Natural killer cell (primary cell): ENCODE results near the gene GKN1. TPM values are rescaled to one million over a fixed set of nuclear protein-coding genes. Genes with fewer than 3 reads are reported as not detected.

Experiments used
- ATAC-seq, 3 donors: fragments of 150-1000 bp in 2 of 3; fragments of 200-7000 bp in 1 of 3; cut with Tn5 transposase; 1 replicate in 1 of 3; 2 replicates in 2 of 3; pipeline ENCODE4 v1.10.0; 2021; ENCODE audit warnings: mild to moderate bottlenecking in 2 of 3, moderate library complexity in 2 of 3
- DNase-seq, 2 donors: peaks; one replicate each; pipeline versions ENCODE4 v3.0.0 to v3.0.0-alpha.2; 2013 to 2021; ENCODE audit warnings: mixed read lengths in 1 of 2
- H3K27ac ChIP-seq: one replicate; pipeline ENCODE4 v1.5.1; 2013; ENCODE audit warnings: mild to moderate bottlenecking, low read length
- H3K27me3 ChIP-seq: one replicate; pipeline ENCODE4 v1.6.1; 2013; ENCODE audit warnings: low read length; ENCODE audit not compliant: control insufficient read depth, insufficient read depth
- H3K36me3 ChIP-seq: one replicate; pipeline ENCODE4 v1.6.1; 2013; ENCODE audit warnings: low read length; ENCODE audit not compliant: control insufficient read depth, insufficient read depth
- H3K4me1 ChIP-seq: one replicate; pipeline ENCODE4 v1.6.1; 2013; ENCODE audit warnings: low read length; ENCODE audit not compliant: control insufficient read depth, insufficient read depth
- H3K4me3 ChIP-seq: one replicate; pipeline ENCODE4 v1.5.1; 2013; ENCODE audit warnings: low read length
- H3K9me3 ChIP-seq: one replicate; pipeline ENCODE4 v1.6.1; 2013; ENCODE audit warnings: low read length; ENCODE audit not compliant: control insufficient read depth, insufficient read depth
- H3K27ac Mint-ChIP-seq, 2 donors: one replicate each; pipeline ENCODE4 v1.8.0; 2022; ENCODE audit warnings: mild to moderate bottlenecking in 2 of 2, mixed read lengths in 2 of 2, moderate library complexity in 1 of 2
- H3K27me3 Mint-ChIP-seq, 2 donors: one replicate each; pipeline ENCODE4 v1.8.0; 2022; ENCODE audit warnings: low read depth in 2 of 2, mixed read lengths in 2 of 2
- H3K36me3 Mint-ChIP-seq: one replicate; pipeline ENCODE4 v1.8.0; 2022; ENCODE audit warnings: mixed read lengths
- H3K4me1 Mint-ChIP-seq, 2 donors: one replicate each; pipeline ENCODE4 v1.8.0; 2022; ENCODE audit warnings: mixed read lengths in 2 of 2
- H3K4me3 Mint-ChIP-seq: one replicate; pipeline ENCODE4 v1.8.0; 2022; ENCODE audit warnings: mild to moderate bottlenecking, moderate library complexity, mixed read lengths
- H3K9me3 Mint-ChIP-seq, 2 donors: one replicate each; pipeline ENCODE4 v1.8.0; 2022; ENCODE audit warnings: mixed read lengths in 2 of 2
- WGBS: methylation state at CpG from one replicate; pipeline ENCODE4 v1.1.7; 2013; ENCODE audit warnings: missing lambda C conversion rate; ENCODE audit not compliant: insufficient coverage; 5-methylcytosine and 5-hydroxymethylcytosine counted together
- intact Hi-C: fragments of 100-400 bp; cut with micrococcal nuclease; formaldehyde crosslinking; loops from one replicate; pipeline ENCODE4 v1.14.2; 2022
- total RNA-seq, 4 donors: library from RNA; stranded (reverse); fragments of 120-200 nt in 1 of 4; gene quantifications; one replicate each; pipeline versions ENCODE4 v1.2.3 to v1.2.4, GENCODE V29; 2013 to 2022
- TF ChIP-seq, protein P1 (sequence below): fragments of 200-600 bp; IDR thresholded peaks from one replicate; pipeline ENCODE4 v1.8.0; 2022; ENCODE audit warnings: antibody characterized with exemption

GKN1 gene
- total RNA-seq, 3 donors from 2014 or later (not counting 1 experiment from before 2014, with no cell fraction given), result not detected

DNA sequence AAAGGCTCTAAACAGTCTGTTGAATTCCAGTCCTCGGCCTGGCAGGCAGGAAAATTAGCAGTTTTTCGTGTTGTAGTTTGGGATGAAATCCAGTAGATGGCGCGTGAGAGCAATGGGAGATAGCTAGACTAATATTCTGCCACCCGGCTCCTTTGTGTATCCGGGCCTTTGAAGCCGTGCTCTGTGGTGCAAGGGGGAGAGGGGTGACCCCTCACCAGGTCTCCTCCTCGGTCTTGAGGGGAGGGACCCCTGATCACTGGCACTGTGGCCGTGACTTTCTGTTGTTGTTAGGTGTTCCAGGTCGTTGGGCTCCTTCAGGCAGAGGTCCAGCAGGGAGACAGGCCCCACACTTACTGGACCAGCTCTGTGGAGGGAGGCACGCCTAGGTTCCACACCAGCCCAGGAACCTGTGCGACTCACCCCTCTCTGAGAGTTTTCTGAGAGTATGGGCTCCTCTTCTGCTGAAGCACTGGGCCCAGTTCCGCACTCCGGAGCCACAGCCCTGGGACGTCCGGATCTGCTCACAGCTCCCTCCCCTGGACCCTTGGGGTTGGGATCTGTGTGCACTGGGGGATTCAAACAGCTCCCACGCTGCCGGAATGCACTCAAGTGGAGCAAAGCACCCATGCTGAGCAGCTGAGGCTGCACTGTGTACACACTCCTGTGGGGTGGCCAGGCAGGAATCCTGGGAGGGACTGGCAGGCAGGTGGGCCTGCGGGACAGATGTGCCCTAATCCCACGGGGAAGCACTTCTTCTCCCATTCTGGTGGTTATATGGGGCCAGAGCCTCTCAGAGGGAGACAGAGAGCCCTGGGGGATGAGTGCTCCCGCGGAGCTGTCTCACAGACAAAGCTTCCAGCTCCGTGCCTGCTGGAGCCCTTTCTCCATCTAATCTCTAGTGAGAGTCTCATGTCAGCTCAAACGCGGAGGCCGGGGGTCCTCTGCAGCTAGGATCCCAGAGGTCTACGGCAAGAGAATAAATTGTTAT lies 30.6 kb upstream of the GKN1 start:
- H3K4me3 Mint-ChIP-seq, result no peak overlapping the region
- no peak overlapping the region for H3K4me3 ChIP-seq
- no peak overlapping the region for H3K27ac ChIP-seq
- TF ChIP-seq, protein P1, sequence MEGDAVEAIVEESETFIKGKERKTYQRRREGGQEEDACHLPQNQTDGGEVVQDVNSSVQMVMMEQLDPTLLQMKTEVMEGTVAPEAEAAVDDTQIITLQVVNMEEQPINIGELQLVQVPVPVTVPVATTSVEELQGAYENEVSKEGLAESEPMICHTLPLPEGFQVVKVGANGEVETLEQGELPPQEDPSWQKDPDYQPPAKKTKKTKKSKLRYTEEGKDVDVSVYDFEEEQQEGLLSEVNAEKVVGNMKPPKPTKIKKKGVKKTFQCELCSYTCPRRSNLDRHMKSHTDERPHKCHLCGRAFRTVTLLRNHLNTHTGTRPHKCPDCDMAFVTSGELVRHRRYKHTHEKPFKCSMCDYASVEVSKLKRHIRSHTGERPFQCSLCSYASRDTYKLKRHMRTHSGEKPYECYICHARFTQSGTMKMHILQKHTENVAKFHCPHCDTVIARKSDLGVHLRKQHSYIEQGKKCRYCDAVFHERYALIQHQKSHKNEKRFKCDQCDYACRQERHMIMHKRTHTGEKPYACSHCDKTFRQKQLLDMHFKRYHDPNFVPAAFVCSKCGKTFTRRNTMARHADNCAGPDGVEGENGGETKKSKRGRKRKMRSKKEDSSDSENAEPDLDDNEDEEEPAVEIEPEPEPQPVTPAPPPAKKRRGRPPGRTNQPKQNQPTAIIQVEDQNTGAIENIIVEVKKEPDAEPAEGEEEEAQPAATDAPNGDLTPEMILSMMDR, result peak; percentile 84
- no peak overlapping the region for H3K27ac Mint-ChIP-seq
- H3K4me1 ChIP-seq, result no peaks in the 10 kb centered on the region
- 48% methylated on average over 27 of the region's 27 CpGs for WGBS
- H3K9me3 Mint-ChIP-seq, result no peaks in the 10 kb centered on the region
- H3K27me3 ChIP-seq, result no peaks in the 10 kb centered on the region
- ATAC-seq (peak; percentile 64 to 85 (median 73)), DNase-seq (peak; percentile 19 to 79)
- intact Hi-C loops, result no loop called here
- H3K36me3 Mint-ChIP-seq, result no peaks in the 10 kb centered on the region
- H3K4me1 Mint-ChIP-seq, result peaks cover 5% of the 10 kb centered on the region in 2 donors
- no peaks in the 10 kb centered on the region for H3K9me3 ChIP-seq
- no peaks in the 10 kb centered on the region for H3K36me3 ChIP-seq
- peaks cover 40 to 70% of the 10 kb centered on the region in 2 donors for H3K27me3 Mint-ChIP-seq

DNA sequence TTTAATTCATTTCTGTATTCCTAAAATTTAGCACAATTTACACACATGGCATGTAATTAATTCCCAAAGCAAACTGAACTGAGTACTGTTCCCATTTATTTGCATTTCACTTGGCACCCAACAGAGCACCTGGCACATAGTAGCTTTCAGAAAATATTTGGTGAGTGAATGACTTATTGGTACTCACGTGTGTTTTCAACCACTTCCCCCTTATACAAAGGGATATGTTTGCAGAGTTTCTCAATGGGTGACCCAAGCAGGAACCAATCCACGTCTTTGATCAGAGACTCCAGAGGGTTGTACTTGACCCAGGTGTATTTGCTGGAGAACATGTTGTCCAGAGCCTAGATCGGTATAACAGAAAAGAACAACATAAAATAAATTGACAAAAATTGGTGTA lies 28.3 kb upstream of the GKN1 start:
- Mint-ChIP-seq H3K4me1 (peaks cover 5% of the 10 kb centered on the region in 2 donors), H3K36me3 (no peaks in the 10 kb centered on the region), H3K4me3 (no peak overlapping the region), H3K27me3 (peaks cover 32 to 62% of the 10 kb centered on the region in 2 donors), H3K27ac (no peak overlapping the region), H3K9me3 (no peaks in the 10 kb centered on the region)
- H3K27ac ChIP-seq, result no peak overlapping the region
- H3K27me3 ChIP-seq, result no peaks in the 10 kb centered on the region
- TF ChIP-seq, protein P1, result no peak
- H3K4me1 ChIP-seq, result no peaks in the 10 kb centered on the region
- no peaks in the 10 kb centered on the region for H3K9me3 ChIP-seq
- intact Hi-C loops, result no loop called here
- no peak overlapping the region for H3K4me3 ChIP-seq
- 64% methylated on average over 1 of the region's 3 CpGs for WGBS
- no peaks in the 10 kb centered on the region for H3K36me3 ChIP-seq
- DNase-seq (no peak), ATAC-seq (no peak)

DNA sequence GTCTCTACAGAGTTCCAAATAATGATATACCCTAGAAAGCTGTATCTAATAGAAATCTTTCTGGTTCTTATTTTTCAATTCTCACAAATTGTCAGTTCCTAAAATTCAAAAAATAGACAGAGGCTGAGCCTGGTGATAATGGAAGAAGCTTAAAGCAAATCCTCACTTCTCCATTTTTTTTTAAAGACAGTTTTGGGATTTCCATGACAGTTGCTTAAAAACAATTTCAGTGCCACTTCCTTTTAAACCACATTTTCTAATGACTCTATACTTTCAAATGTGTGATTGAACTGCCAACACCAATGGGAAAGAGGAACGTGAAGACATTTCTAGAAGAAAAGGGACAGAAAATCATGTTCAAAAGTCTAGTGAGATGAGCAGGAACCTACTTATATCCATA lies 25.7 kb upstream of the GKN1 start:
- DNase-seq (no peak), ATAC-seq (no peak)
- H3K27ac ChIP-seq, result no peak overlapping the region
- TF ChIP-seq, protein P1, result no peak
- no peak overlapping the region for H3K27ac Mint-ChIP-seq
- H3K27me3 Mint-ChIP-seq, result peaks cover 24 to 53% of the 10 kb centered on the region in 2 donors
- no peak overlapping the region for H3K4me3 ChIP-seq
- H3K27me3 ChIP-seq, result no peaks in the 10 kb centered on the region
- intact Hi-C loops, result no loop called here
- no peaks in the 10 kb centered on the region for H3K36me3 ChIP-seq
- H3K4me1 ChIP-seq, result no peaks in the 10 kb centered on the region
- no peaks in the 10 kb centered on the region for H3K4me1 Mint-ChIP-seq
- no peaks in the 10 kb centered on the region for H3K36me3 Mint-ChIP-seq
- H3K9me3 ChIP-seq, result no peaks in the 10 kb centered on the region
- no peak overlapping the region for H3K4me3 Mint-ChIP-seq
- no peaks in the 10 kb centered on the region for H3K9me3 Mint-ChIP-seq
- WGBS, result 40% methylated on average over 1 of the region's 1 CpG
